GM12878 (cell line): Measurements from ENCODE around the gene SAAL1. TPM values are rescaled to one million over a fixed set of nuclear protein-coding genes. Genes with fewer than 3 reads are reported as not detected.

Experiments used
- ATAC-seq: fragments of 200-7000 bp; cut with Tn5 transposase; 3 replicates; pipeline ENCODE4 v1.9.1; 2020; ENCODE audit warnings: mild to moderate bottlenecking, moderate library complexity
- BruUV-seq: library from RNA; stranded (reverse); fragments of 400-500 nt; replicated peaks from 2 replicates; lab custom pipeline; 2021; lab: Mats Ljungman, UMichigan
- CTCF ChIA-PET: fragments of 300-600 bp; sonication (Branson Sonifier 250); formaldehyde crosslinking; extraction: SDS; loops from one replicate; lab custom pipeline; 2021; ENCODE audit warnings: inconsistent platforms; lab: Yijun Ruan, JAX
- POLR2A ChIA-PET: fragments of 350-600 bp; formaldehyde crosslinking; extraction: SDS; loops from one replicate; lab custom pipeline; 2021; ENCODE audit warnings: inconsistent platforms; lab: Charles Lee
- RAD21 ChIA-PET: fragments of 300-600 bp; sonication (Branson Sonifier 250); formaldehyde crosslinking; loops from one replicate; lab custom pipeline; 2023; ENCODE audit warnings: antibody characterized with exemption; ENCODE audit not compliant: unreplicated experiment; lab: Charles Lee
- SMC1A ChIA-PET: fragments of 300-600 bp; sonication (Branson Sonifier 250); formaldehyde crosslinking; loops from one replicate; lab custom pipeline; 2023; ENCODE audit not compliant: unreplicated experiment, uncharacterized antibody; lab: Charles Lee
- DNase-seq: peaks from one replicate; pipeline ENCODE4 v3.0.0-alpha.2; 2011; ENCODE audit warnings: low read depth, low spot score
- FAIRE-seq: peaks from 3 replicates; lab custom pipeline; 2011; peaks lifted over from hg19 to GRCh38; lab: Jason Lieb, UNC
- H2AFZ ChIP-seq: 2 replicates; pipeline ENCODE4 v1.6.0; 2011; ENCODE audit warnings: low read depth, low read length, control low read depth; ENCODE audit not compliant: control insufficient read depth
- H3K27ac ChIP-seq: 2 replicates; pipeline ENCODE4 v1.5.1; 2011; ENCODE audit warnings: control low read depth; ENCODE audit not compliant: control insufficient read depth, insufficient read depth
- H3K27me3 ChIP-seq, 2 experiments: replicated peaks in 1 of 2; 2 replicates each; pipeline versions ENCODE4 v1.6.0 to v1.6.1; 2011; ENCODE audit warnings: low read length in 1 of 2; ENCODE audit not compliant: control insufficient read depth in 2 of 2, insufficient read depth in 2 of 2
- H3K36me3 ChIP-seq, 2 experiments: 2 replicates each; pipeline ENCODE4 v1.5.1; 2011; ENCODE audit warnings: low read length in 1 of 2; ENCODE audit not compliant: control insufficient read depth in 2 of 2, insufficient read depth in 2 of 2
- H3K4me1 ChIP-seq: 2 replicates; pipeline ENCODE4 v1.6.1; 2011; ENCODE audit warnings: mild to moderate bottlenecking, low read length, moderate library complexity, mixed read lengths; ENCODE audit not compliant: control insufficient read depth, insufficient read depth
- H3K4me2 ChIP-seq: 2 replicates; pipeline ENCODE4 v1.6.0; 2011; ENCODE audit warnings: control low read depth; ENCODE audit not compliant: control insufficient read depth, insufficient read depth
- H3K4me3 ChIP-seq: fragments of 200-600 bp; sonication (generic); 2 replicates; pipeline ENCODE4 v1.5.1; 2016
- H3K79me2 ChIP-seq: 2 replicates; pipeline ENCODE4 v1.6.0; 2011; ENCODE audit warnings: low read length; ENCODE audit not compliant: control insufficient read depth, insufficient read depth
- H3K9ac ChIP-seq: 2 replicates; pipeline ENCODE4 v1.8.0; 2011; ENCODE audit warnings: low read length, control low read depth, mixed read lengths; ENCODE audit not compliant: control insufficient read depth, insufficient read depth
- H3K9me3 ChIP-seq: replicated peaks from 3 replicates; pipeline ENCODE4 v1.5.1; 2011; ENCODE audit warnings: mild to moderate bottlenecking, low read length; ENCODE audit not compliant: control insufficient read depth, insufficient read depth
- H4K20me1 ChIP-seq: 2 replicates; pipeline ENCODE4 v1.6.0; 2011; ENCODE audit not compliant: control insufficient read depth, insufficient read depth
- BHLHE40 ChIP-seq, 2 experiments: fragments of 450-650 bp in 1 of 2; IDR thresholded peaks; 2 replicates each; pipeline ENCODE4 v1.6.1; 2011 to 2017; ENCODE audit warnings: low read depth in 2 of 2, borderline replicate concordance in 1 of 2, improper control_type of control experiment in 1 of 2, low read length in 1 of 2, mild to moderate bottlenecking in 1 of 2
- CTCF ChIP-seq, 3 experiments: IDR thresholded peaks in 2 of 3; conservative IDR thresholded peaks in 1 of 3; 2 replicates each; pipeline ENCODE4 v1.5.1; 2011; ENCODE audit warnings: low read depth in 3 of 3, low read length in 3 of 3, mild to moderate bottlenecking in 3 of 3, control low read depth in 2 of 3, moderate library complexity in 2 of 3, inconsistent platforms in 1 of 3, mixed read lengths in 1 of 3; ENCODE audit not compliant: control insufficient read depth in 2 of 3, insufficient read depth in 1 of 3; ENCODE audit errors: extremely low read depth in 1 of 3
- CUX1 ChIP-seq: IDR thresholded peaks from 2 replicates; pipeline ENCODE4 v1.6.1; 2012; ENCODE audit warnings: improper control_type of control experiment, low read depth, low read length; ENCODE audit not compliant: insufficient replicate concordance
- IKZF2 ChIP-seq, 2 experiments: fragments of 450-650 bp; IDR thresholded peaks; 2 replicates each; pipeline ENCODE4 v1.6.1; 2017; ENCODE audit warnings: mild to moderate bottlenecking in 2 of 2, moderate library complexity in 2 of 2
- MTA3 ChIP-seq: IDR thresholded peaks from 2 replicates; pipeline ENCODE4 v1.6.1; 2012; ENCODE audit warnings: low read length, inconsistent platforms, borderline replicate concordance
- NFYB ChIP-seq: IDR thresholded peaks from 2 replicates; pipeline ENCODE4 v1.6.1; 2011; ENCODE audit warnings: low read depth, mild to moderate bottlenecking, low read length, improper control_type of control experiment, moderate library complexity; ENCODE audit not compliant: insufficient read depth
- NR2F1 ChIP-seq: fragments of 450-650 bp; conservative IDR thresholded peaks from 2 replicates; pipeline ENCODE4 v1.6.1; 2017; ENCODE audit warnings: mild to moderate bottlenecking
- POLR2AphosphoS2 ChIP-seq: IDR thresholded peaks from 2 replicates; pipeline ENCODE4 v1.6.1; 2011; ENCODE audit warnings: low read depth, mild to moderate bottlenecking, low read length, improper control_type of control experiment, moderate library complexity
- TCF7 ChIP-seq: IDR thresholded peaks from 2 replicates; pipeline ENCODE4 v1.6.1; 2014; ENCODE audit warnings: antibody characterized with exemption, borderline replicate concordance
- ZNF384 ChIP-seq: IDR thresholded peaks from 2 replicates; pipeline ENCODE4 v1.6.1; 2012; ENCODE audit warnings: low read depth, mild to moderate bottlenecking, low read length, improper control_type of control experiment, borderline replicate concordance
- ZZZ3 ChIP-seq: IDR thresholded peaks from 2 replicates; pipeline ENCODE4 v1.6.1; 2011; ENCODE audit warnings: low read depth; ENCODE audit not compliant: control insufficient read depth, insufficient read length
- WGBS: methylation state at CpG from one replicate; pipeline ENCODE4 v1.1.6; 2016; ENCODE audit warnings: low lambda C conversion rate; ENCODE audit not compliant: insufficient replicate concordance, insufficient coverage; ENCODE audit errors: missing lambda C conversion rate; 5-methylcytosine and 5-hydroxymethylcytosine counted together
- in situ Hi-C: fragments of 300-500 bp; cut with MboI; formaldehyde crosslinking; loops from 9 replicates; pipeline ENCODE4 v1.14.3; 2018; ENCODE audit warnings: mixed read lengths
- intact Hi-C: fragments of 100-400 bp; cut with micrococcal nuclease; formaldehyde crosslinking; loops from one replicate; pipeline ENCODE4 v1.14.2; 2022; ENCODE audit not compliant: unreplicated experiment
- polyA plus RNA-seq, 11 experiments: library from polyadenylated mRNA; depleted of rRNA in 4 of 11; unstranded in 6 of 11; stranded (reverse) in 5 of 11; fragments of >200 nt; fragmentation: Nextera tagmentation in 4 of 11; fragmentation: Illumina TruSeq in 1 of 11; extraction: Ambion mirVana in 4 of 11; extraction: Trizol in 1 of 11; gene quantifications; 1 replicate in 1 of 11; 2 replicates in 10 of 11; pipeline versions ENCODE4 v1.2.1 to v1.2.3, GENCODE V29; 2011 to 2016; ENCODE audit warnings: inconsistent platforms in 2 of 11, missing spikeins in 2 of 11, low read depth in 1 of 11
- total RNA-seq, 4 experiments: library from RNA; depleted of rRNA in 3 of 4; stranded (reverse); fragments of >200 nt in 3 of 4; fragmentation: Illumina TruSeq in 1 of 4; extraction: Trizol in 1 of 4; gene quantifications; 2 replicates each; pipeline versions ENCODE4 v1.2.1 to v1.2.3, GENCODE V29; 2013 to 2021
- TF ChIP-seq, protein P1 (sequence below): fragments of 450-650 bp; IDR thresholded peaks from 2 replicates; pipeline ENCODE4 v1.6.1; 2016; ENCODE audit warnings: mild to moderate bottlenecking
- TF ChIP-seq, protein P2 (sequence below): fragments of 450-650 bp; IDR thresholded peaks from 2 replicates; pipeline ENCODE4 v1.6.1; 2017; ENCODE audit warnings: low read depth, mild to moderate bottlenecking, moderate library complexity

The SAAL1 gene
- total and polyA plus RNA-seq, 10 of the 15 experiments (the other 5 are each of a cell fraction or from before 2014, with no cell fraction given), result 26.3 to 59.4 (median 43.8) TPM

DNA sequence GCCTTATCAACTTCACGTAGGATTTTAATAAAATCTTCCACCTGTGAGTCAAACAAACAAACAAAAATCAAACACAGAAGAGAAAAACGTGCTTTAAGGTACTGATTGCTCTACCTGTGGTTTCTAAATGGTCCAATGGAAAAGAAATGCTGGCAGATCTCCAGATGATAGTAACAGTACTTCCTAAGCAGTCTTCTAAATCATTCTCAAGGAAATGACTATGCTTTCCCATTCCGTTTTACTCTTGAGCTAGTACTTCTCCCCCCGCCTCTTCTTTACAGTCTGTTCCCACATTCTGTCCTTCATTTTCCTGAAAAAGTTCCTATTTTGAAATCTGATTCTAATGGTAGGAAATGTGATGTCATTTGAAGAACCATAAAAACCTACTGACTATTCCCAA, 25.4 kb downstream of the SAAL1 start:
- ChIA-PET POLR2A (interaction anchor here (0.6 kb wide), 1 partner anchor 54 kb away, joined by 3 read pairs; no protein-coding TSS in a partner anchor), SMC1A (interaction anchor here (0.8 kb wide), 1 partner anchor 87 kb away, joined by 3 read pairs; no protein-coding TSS in a partner anchor), CTCF (interaction anchor here (0.8 to 1.9 kb wide), 8 partner anchors 12 to 102 kb away, joined by 3 to 5 read pairs (median 3); partner anchors contain the start of gene SAAL1), RAD21 (no interaction called here)
- H3K4me1 ChIP-seq, result no peaks in the 10 kb centered on the region
- no TSS peak for BruUV-seq
- intact Hi-C loops, result no loop called here
- no peaks in the 10 kb centered on the region for H3K79me2 ChIP-seq
- WGBS, result 77% methylated on average over 4 of the region's 4 CpGs
- H3K4me3 ChIP-seq, result no peak overlapping the region
- no peak for DNase-seq
- peaks cover 0 to 13% of the 10 kb centered on the region in 2 experiments for H3K36me3 ChIP-seq
- in situ Hi-C loops, result no loop called here
- no peak for FAIRE-seq
- no peaks in the 10 kb centered on the region for H3K9me3 ChIP-seq
- no peak overlapping the region for H3K4me2 ChIP-seq
- H3K27ac ChIP-seq, result no peak overlapping the region
- H3K27me3 ChIP-seq, result no peaks in the 10 kb centered on the region
- no peak overlapping the region for H2AFZ ChIP-seq
- no peaks in the 10 kb centered on the region for H4K20me1 ChIP-seq
- H3K9ac ChIP-seq, result no peak overlapping the region
- ATAC-seq, result no peak
- TF ChIP-seq NFYB, result no peak
- TF ChIP-seq CUX1, result no peak
- TF ChIP-seq CTCF (IDR thresholded peaks at IDR 0.05 in 2 of 3, conservative IDR thresholded peaks at IDR 0.05 in 1 of 3; ENCODE audit: control insufficient read depth in 2 of 3, extremely low read depth in 1 of 3, insufficient read depth in 1 of 3, low read depth in 3 of 3, low read length in 3 of 3), result no peak
- TF ChIP-seq, protein P1, sequence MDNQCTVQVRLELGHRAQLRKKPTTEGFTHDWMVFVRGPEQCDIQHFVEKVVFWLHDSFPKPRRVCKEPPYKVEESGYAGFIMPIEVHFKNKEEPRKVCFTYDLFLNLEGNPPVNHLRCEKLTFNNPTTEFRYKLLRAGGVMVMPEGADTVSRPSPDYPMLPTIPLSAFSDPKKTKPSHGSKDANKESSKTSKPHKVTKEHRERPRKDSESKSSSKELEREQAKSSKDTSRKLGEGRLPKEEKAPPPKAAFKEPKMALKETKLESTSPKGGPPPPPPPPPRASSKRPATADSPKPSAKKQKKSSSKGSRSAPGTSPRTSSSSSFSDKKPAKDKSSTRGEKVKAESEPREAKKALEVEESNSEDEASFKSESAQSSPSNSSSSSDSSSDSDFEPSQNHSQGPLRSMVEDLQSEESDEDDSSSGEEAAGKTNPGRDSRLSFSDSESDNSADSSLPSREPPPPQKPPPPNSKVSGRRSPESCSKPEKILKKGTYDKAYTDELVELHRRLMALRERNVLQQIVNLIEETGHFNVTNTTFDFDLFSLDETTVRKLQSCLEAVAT, result no peak
- TF ChIP-seq NR2F1, result no peak
- no peak for TF ChIP-seq ZNF384
- no peak for TF ChIP-seq IKZF2 (IDR thresholded peaks at IDR 0.05)
- no peak for TF ChIP-seq TCF7
- no peak for TF ChIP-seq POLR2AphosphoS2
- TF ChIP-seq MTA3, result no peak
- no peak for TF ChIP-seq ZZZ3
- TF ChIP-seq, protein P2, sequence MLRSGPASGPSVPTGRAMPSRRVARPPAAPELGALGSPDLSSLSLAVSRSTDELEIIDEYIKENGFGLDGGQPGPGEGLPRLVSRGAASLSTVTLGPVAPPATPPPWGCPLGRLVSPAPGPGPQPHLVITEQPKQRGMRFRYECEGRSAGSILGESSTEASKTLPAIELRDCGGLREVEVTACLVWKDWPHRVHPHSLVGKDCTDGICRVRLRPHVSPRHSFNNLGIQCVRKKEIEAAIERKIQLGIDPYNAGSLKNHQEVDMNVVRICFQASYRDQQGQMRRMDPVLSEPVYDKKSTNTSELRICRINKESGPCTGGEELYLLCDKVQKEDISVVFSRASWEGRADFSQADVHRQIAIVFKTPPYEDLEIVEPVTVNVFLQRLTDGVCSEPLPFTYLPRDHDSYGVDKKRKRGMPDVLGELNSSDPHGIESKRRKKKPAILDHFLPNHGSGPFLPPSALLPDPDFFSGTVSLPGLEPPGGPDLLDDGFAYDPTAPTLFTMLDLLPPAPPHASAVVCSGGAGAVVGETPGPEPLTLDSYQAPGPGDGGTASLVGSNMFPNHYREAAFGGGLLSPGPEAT, result no peak
- no peak for TF ChIP-seq BHLHE40 (IDR thresholded peaks at IDR 0.05; ENCODE audit: borderline replicate concordance in 1 of 2, low read depth in 2 of 2, low read length in 1 of 2)
